ENCODE data around the gene KCNH1.

The KCNH1 gene

GRCh38 chr1:211133836-211134669 lies at the start of gene KCNH1:
KCNH1 (minus strand) TSS chr1:211134148; CDS start chr1:211133945, 203 bp downstream.
- DNase-seq (ENCODE audit: low spot score) = peak; percentile 89

- DNase-seq (ENCODE audit: low spot score) = no peak
Observed at GRCh38 chr1:211182746-211183145, 48.8 kb upstream of the KCNH1 start.

GRCh38 chr1:211174375-211174774 lies 40.4 kb upstream of the KCNH1 start:
- DNase-seq (ENCODE audit: low spot score) = peak; percentile 38

GRCh38 chr1:211172657-211173056 lies 38.7 kb upstream of the KCNH1 start:
- no peak for DNase-seq (ENCODE audit: low spot score)

GRCh38 chr1:211169353-211169752 lies 35.4 kb upstream of the KCNH1 start:
- no peak for DNase-seq (ENCODE audit: low spot score)

GRCh38 chr1:211158866-211159265 lies 24.9 kb upstream of the KCNH1 start:
- no peak for DNase-seq (ENCODE audit: low spot score)

GRCh38 chr1:211155040-211155439 lies 21.1 kb upstream of the KCNH1 start:
- no peak for DNase-seq (ENCODE audit: low spot score)

- no peak for DNase-seq (ENCODE audit: low spot score)
Observed at GRCh38 chr1:211153932-211154331, 20.0 kb upstream of the KCNH1 start.

- DNase-seq (ENCODE audit: low spot score) = no peak
Observed at GRCh38 chr1:211148366-211148765, 14.4 kb upstream of the KCNH1 start.

- no peak for DNase-seq (ENCODE audit: low spot score)
Observed at GRCh38 chr1:211145944-211146343, 12.0 kb upstream of the KCNH1 start.

GRCh38 chr1:211135342-211135950 lies 1.5 kb upstream of the KCNH1 start:
- peak; percentile 72 for DNase-seq (ENCODE audit: low spot score)

- no peak for DNase-seq (ENCODE audit: low spot score)
Observed at GRCh38 chr1:211133393-211133835, 534 bp downstream of the KCNH1 start.

- DNase-seq (ENCODE audit: low spot score) = no peak
Observed at GRCh38 chr1:211132721-211133392, 1.1 kb downstream of the KCNH1 start.

GRCh38 chr1:211129776-211130175 lies 4.2 kb downstream of the KCNH1 start:
- no peak for DNase-seq (ENCODE audit: low spot score)

GRCh38 chr1:211127166-211127565 lies 6.8 kb downstream of the KCNH1 start:
- no peak for DNase-seq (ENCODE audit: low spot score)

- no peak for DNase-seq (ENCODE audit: low spot score)
Observed at GRCh38 chr1:211126622-211127021, 7.3 kb downstream of the KCNH1 start.

GRCh38 chr1:211118407-211119102 lies 15.4 kb downstream of the KCNH1 start:
- DNase-seq (ENCODE audit: low spot score) = peak; percentile 2

- DNase-seq (ENCODE audit: low spot score) = no peak
Observed at GRCh38 chr1:211114446-211114845, 19.5 kb downstream of the KCNH1 start.

GRCh38 chr1:211113566-211113965 lies 20.4 kb downstream of the KCNH1 start:
- DNase-seq (ENCODE audit: low spot score) = no peak

GRCh38 chr1:211111351-211111750 lies 22.6 kb downstream of the KCNH1 start:
- DNase-seq (ENCODE audit: low spot score) = no peak

GRCh38 chr1:211101481-211101880 lies 32.5 kb downstream of the KCNH1 start:
- DNase-seq (ENCODE audit: low spot score) = no peak

GRCh38 chr1:211099393-211099792 lies 34.6 kb downstream of the KCNH1 start:
- DNase-seq (ENCODE audit: low spot score) = no peak
